Measurements from ENCODE around the gene ZBTB16.

ZBTB16 gene

GRCh38 chr11:114193730-114194679, 134.5 kb downstream of the ZBTB16 start:
- DNase-seq, result no peak

GRCh38 chr11:114194702-114195101, 135.2 kb downstream of the ZBTB16 start:
- no peak for DNase-seq

- no peak for DNase-seq
Observed at GRCh38 chr11:114195151-114195550, 135.6 kb downstream of the ZBTB16 start.

- DNase-seq, result no peak
Observed at GRCh38 chr11:114195981-114196731, 136.6 kb downstream of the ZBTB16 start.

GRCh38 chr11:114196997-114197703, 137.6 kb downstream of the ZBTB16 start:
- DNase-seq, result no peak

- DNase-seq, result no peak
Observed at GRCh38 chr11:114197799-114198500, 138.4 kb downstream of the ZBTB16 start.

- no peak for DNase-seq
Observed at GRCh38 chr11:114199051-114199450, 139.5 kb downstream of the ZBTB16 start.

GRCh38 chr11:114200351-114201133, 141.0 kb downstream of the ZBTB16 start:
- peak; percentile 93 for DNase-seq

GRCh38 chr11:114201219-114201618, 141.7 kb downstream of the ZBTB16 start:
- DNase-seq, result no peak

- DNase-seq, result no peak
Observed at GRCh38 chr11:114202011-114202609, 142.6 kb downstream of the ZBTB16 start.

- no peak for DNase-seq
Observed at GRCh38 chr11:114207096-114207495, 147.6 kb downstream of the ZBTB16 start.

- no peak for DNase-seq
Observed at GRCh38 chr11:114208377-114208776, 148.9 kb downstream of the ZBTB16 start.

- no peak for DNase-seq
Observed at GRCh38 chr11:114209343-114209742, 149.8 kb downstream of the ZBTB16 start.

- no peak for DNase-seq
Observed at GRCh38 chr11:114209904-114210303, 150.4 kb downstream of the ZBTB16 start.

GRCh38 chr11:114211444-114212121, 152.1 kb downstream of the ZBTB16 start:
- no peak for DNase-seq

GRCh38 chr11:114213622-114214021, 154.1 kb downstream of the ZBTB16 start:
- DNase-seq, result no peak

- no peak for DNase-seq
Observed at GRCh38 chr11:114215428-114215827, 155.9 kb downstream of the ZBTB16 start.

GRCh38 chr11:114215871-114216795, 156.6 kb downstream of the ZBTB16 start:
- DNase-seq, result no peak

GRCh38 chr11:114216796-114217180, 157.3 kb downstream of the ZBTB16 start:
- DNase-seq, result no peak

GRCh38 chr11:114218508-114218907, 159.0 kb downstream of the ZBTB16 start:
- DNase-seq, result no peak

Data from NCI-H1417 treated with DMSO at 0.1 percent for 48 hours (cell line).